Naive B cell (primary cell): ENCODE measurements around the gene IL36B. TPM values are rescaled to one million over a fixed set of nuclear protein-coding genes. Genes with fewer than 3 reads are reported as not detected.

Experiments used
- ATAC-seq, 2 donors: fragments of 150-1000 bp; cut with Tn5 transposase; 2 replicates each; pipeline ENCODE4 v1.10.0; 2021; ENCODE audit warnings: low read depth in 2 of 2, mild to moderate bottlenecking in 2 of 2, moderate library complexity in 2 of 2
- DNase-seq: peaks from one replicate; pipeline ENCODE4 v3.0.0; 2022
- H3K27ac Mint-ChIP-seq, 6 donors: one replicate each; pipeline ENCODE4 v1.8.0; 2020 to 2022; ENCODE audit warnings: mild to moderate bottlenecking in 6 of 6, mixed read lengths in 6 of 6, moderate library complexity in 5 of 6, inconsistent platforms in 2 of 6
- H3K27me3 Mint-ChIP-seq, 3 donors: one replicate each; pipeline ENCODE4 v1.8.0; 2021 to 2022; ENCODE audit warnings: mixed read lengths in 3 of 3, mild to moderate bottlenecking in 1 of 3
- H3K36me3 Mint-ChIP-seq, 2 donors: one replicate each; pipeline ENCODE4 v1.8.0; 2020 to 2022; ENCODE audit warnings: mixed read lengths in 2 of 2, inconsistent platforms in 1 of 2, mild to moderate bottlenecking in 1 of 2
- H3K4me1 Mint-ChIP-seq, 3 donors: one replicate each; pipeline ENCODE4 v1.8.0; 2020 to 2022; ENCODE audit warnings: mixed read lengths in 3 of 3, inconsistent platforms in 1 of 3, mild to moderate bottlenecking in 1 of 3, moderate library complexity in 1 of 3
- H3K4me3 Mint-ChIP-seq, 8 donors: one replicate each; pipeline ENCODE4 v1.8.0; 2020 to 2022; ENCODE audit warnings: mild to moderate bottlenecking in 8 of 8, mixed read lengths in 8 of 8, moderate library complexity in 8 of 8, inconsistent platforms in 2 of 8
- H3K9me3 Mint-ChIP-seq, 7 donors: one replicate each; pipeline ENCODE4 v1.8.0; 2020 to 2022; ENCODE audit warnings: mixed read lengths in 7 of 7, mild to moderate bottlenecking in 5 of 7, inconsistent platforms in 2 of 7, moderate library complexity in 1 of 7
- polyA plus RNA-seq, 6 donors: library from polyadenylated mRNA; unstranded; fragments of 300-500 nt; fragmentation: Illumina TruSeq; gene quantifications; one replicate each; pipeline ENCODE4 v1.2.3, GENCODE V29; 2021; ENCODE audit warnings: low read depth in 6 of 6

The IL36B gene
- polyA plus RNA-seq, 6 donors from 2014 or later = not detected

DNA sequence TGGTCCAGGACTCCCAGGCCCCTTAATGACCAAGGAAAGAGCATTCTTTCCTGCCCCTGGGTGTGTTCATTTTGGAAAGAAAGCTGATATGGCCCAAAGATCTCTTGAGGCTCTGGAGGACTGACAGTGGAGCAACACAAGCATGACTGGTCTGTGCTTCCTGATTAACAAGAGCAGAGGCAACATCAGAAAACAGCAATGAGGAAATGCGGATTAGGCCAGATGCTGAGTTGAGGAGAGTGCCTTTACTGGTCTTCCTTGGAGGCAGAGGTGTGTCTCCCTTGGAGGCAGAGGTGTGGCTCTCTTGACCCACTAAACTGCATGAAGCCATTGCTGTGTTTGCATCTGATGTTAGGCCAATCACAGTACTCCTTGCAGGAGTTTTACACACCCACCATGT is 19.9 kb downstream of the IL36B start:
- no peaks in the 10 kb centered on the region for H3K9me3 Mint-ChIP-seq
- DNase-seq (no peak), ATAC-seq (no peak)
- no peak overlapping the region for H3K27ac Mint-ChIP-seq
- H3K4me1 Mint-ChIP-seq = no peaks in the 10 kb centered on the region
- H3K27me3 Mint-ChIP-seq = peaks cover 40 to 55% (median 42%) of the 10 kb centered on the region in 3 donors
- no peak overlapping the region for H3K4me3 Mint-ChIP-seq
- H3K36me3 Mint-ChIP-seq = no peaks in the 10 kb centered on the region

GRCh38 chr2:113028112-113028511 is 24.6 kb downstream of the IL36B start:
- Mint-ChIP-seq H3K36me3 (no peaks in the 10 kb centered on the region), H3K27me3 (peaks cover 47 to 60% (median 58%) of the 10 kb centered on the region in 3 donors), H3K27ac (no peak overlapping the region), H3K4me3 (no peak overlapping the region), H3K4me1 (peaks cover 6 to 7% (median 7%) of the 10 kb centered on the region in 3 donors), H3K9me3 (no peaks in the 10 kb centered on the region)
- no peak for DNase-seq
- ATAC-seq = no peak

DNA sequence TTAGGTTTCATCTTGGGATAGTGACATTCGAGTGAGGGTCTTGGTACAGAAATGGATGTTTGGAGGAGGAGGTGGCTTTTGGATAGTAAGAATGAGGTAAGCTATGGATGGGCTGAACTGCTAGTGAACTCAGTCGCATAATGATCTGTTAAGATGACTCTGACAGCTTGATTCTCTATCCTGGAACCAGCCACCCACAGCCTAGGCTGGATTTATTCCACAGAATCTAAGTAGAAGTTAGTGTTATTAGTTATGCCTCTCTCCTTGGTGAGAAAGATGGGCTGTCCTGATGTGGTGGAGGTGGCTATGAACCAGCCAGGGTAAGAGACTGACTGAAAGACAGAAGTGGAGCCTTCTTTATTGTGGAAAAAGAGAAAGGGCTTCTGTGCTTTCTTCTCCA is 25.0 kb downstream of the IL36B start:
- peaks cover 48 to 63% (median 59%) of the 10 kb centered on the region in 3 donors for H3K27me3 Mint-ChIP-seq
- no peaks in the 10 kb centered on the region for H3K9me3 Mint-ChIP-seq
- ATAC-seq (no peak), DNase-seq (no peak)
- H3K4me1 Mint-ChIP-seq = peaks cover 6 to 7% (median 7%) of the 10 kb centered on the region in 3 donors
- H3K27ac Mint-ChIP-seq = no peak overlapping the region
- no peaks in the 10 kb centered on the region for H3K36me3 Mint-ChIP-seq
- H3K4me3 Mint-ChIP-seq = no peak overlapping the region

DNA sequence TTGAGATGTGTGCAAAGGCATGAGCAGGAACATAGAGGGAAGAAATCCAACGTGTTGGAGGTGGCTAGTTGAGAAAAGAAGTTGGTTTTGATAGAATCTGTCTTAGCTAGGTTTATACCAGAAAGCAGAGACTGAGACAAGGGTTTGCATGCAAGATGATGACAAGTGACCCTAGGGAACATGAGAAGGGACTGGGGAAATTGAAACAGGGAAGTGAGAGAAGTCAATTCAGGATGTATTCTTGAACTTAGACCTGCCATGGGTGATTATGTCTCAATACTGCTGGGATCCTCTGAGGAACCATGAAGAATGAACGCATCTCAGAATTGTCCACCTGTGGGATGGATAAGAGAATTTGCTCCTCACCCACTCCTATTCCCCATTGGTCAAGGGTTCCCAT is 26.9 kb downstream of the IL36B start:
- H3K4me3 Mint-ChIP-seq = no peak overlapping the region
- H3K9me3 Mint-ChIP-seq = no peaks in the 10 kb centered on the region
- ATAC-seq (peak; percentile 61 to 65), DNase-seq (no peak)
- no peak overlapping the region for H3K27ac Mint-ChIP-seq
- H3K27me3 Mint-ChIP-seq = peaks cover 51 to 75% (median 63%) of the 10 kb centered on the region in 3 donors
- peaks cover 6 to 7% (median 7%) of the 10 kb centered on the region in 3 donors for H3K4me1 Mint-ChIP-seq
- H3K36me3 Mint-ChIP-seq = no peaks in the 10 kb centered on the region

GRCh38 chr2:113024764-113025163 is 27.9 kb downstream of the IL36B start:
- DNase-seq (no peak), ATAC-seq (no peak)
- Mint-ChIP-seq H3K4me1 (peaks cover 6 to 7% (median 7%) of the 10 kb centered on the region in 3 donors), H3K27me3 (peaks cover 44 to 69% (median 61%) of the 10 kb centered on the region in 3 donors), H3K27ac (no peak overlapping the region), H3K36me3 (peaks cover 0 to 3% of the 10 kb centered on the region in 2 donors), H3K4me3 (no peak overlapping the region), H3K9me3 (peaks cover 0 to 3% (median 0%) of the 10 kb centered on the region in 7 donors)

GRCh38 chr2:113021312-113021711 is 31.4 kb downstream of the IL36B start:
- peaks cover 7 to 20% of the 10 kb centered on the region in 2 donors for H3K36me3 Mint-ChIP-seq
- DNase-seq = no peak
- H3K27ac Mint-ChIP-seq = no peak overlapping the region
- H3K4me1 Mint-ChIP-seq = peaks cover 6 to 7% (median 7%) of the 10 kb centered on the region in 3 donors
- peaks cover 57 to 80% (median 58%) of the 10 kb centered on the region in 3 donors for H3K27me3 Mint-ChIP-seq
- ATAC-seq = no peak
- H3K4me3 Mint-ChIP-seq = no peak overlapping the region
- H3K9me3 Mint-ChIP-seq = peaks cover 0 to 24% (median 8%) of the 10 kb centered on the region in 7 donors

GRCh38 chr2:113018509-113018908 is 34.2 kb downstream of the IL36B start:
- ATAC-seq (no peak), DNase-seq (no peak)
- H3K4me3 Mint-ChIP-seq = no peak overlapping the region
- H3K27ac Mint-ChIP-seq = no peak overlapping the region
- H3K4me1 Mint-ChIP-seq = no peaks in the 10 kb centered on the region
- H3K9me3 Mint-ChIP-seq = peaks cover 0 to 24% (median 8%) of the 10 kb centered on the region in 7 donors
- H3K27me3 Mint-ChIP-seq = peaks cover 40 to 67% (median 49%) of the 10 kb centered on the region in 3 donors
- peaks cover 7 to 20% of the 10 kb centered on the region in 2 donors for H3K36me3 Mint-ChIP-seq

GRCh38 chr2:113015655-113016054 is 37.0 kb downstream of the IL36B start:
- H3K4me1 Mint-ChIP-seq = no peaks in the 10 kb centered on the region
- H3K27ac Mint-ChIP-seq = no peak overlapping the region
- H3K27me3 Mint-ChIP-seq = peaks cover 33 to 56% (median 49%) of the 10 kb centered on the region in 3 donors
- DNase-seq = no peak
- ATAC-seq = no peak
- H3K36me3 Mint-ChIP-seq = peaks cover 7 to 20% of the 10 kb centered on the region in 2 donors
- peaks cover 0 to 24% (median 8%) of the 10 kb centered on the region in 7 donors for H3K9me3 Mint-ChIP-seq
- H3K4me3 Mint-ChIP-seq = no peak overlapping the region

- Mint-ChIP-seq H3K4me3 (no peak overlapping the region), H3K4me1 (no peaks in the 10 kb centered on the region), H3K36me3 (peaks cover 7 to 20% of the 10 kb centered on the region in 2 donors), H3K9me3 (peaks cover 0 to 24% (median 8%) of the 10 kb centered on the region in 7 donors), H3K27me3 (peaks cover 33 to 61% (median 49%) of the 10 kb centered on the region in 3 donors), H3K27ac (no peak overlapping the region)
- no peak for DNase-seq
- no peak for ATAC-seq
These were observed 37.6 kb downstream of the IL36B start for GRCh38 chr2:113015042-113015441.

DNA sequence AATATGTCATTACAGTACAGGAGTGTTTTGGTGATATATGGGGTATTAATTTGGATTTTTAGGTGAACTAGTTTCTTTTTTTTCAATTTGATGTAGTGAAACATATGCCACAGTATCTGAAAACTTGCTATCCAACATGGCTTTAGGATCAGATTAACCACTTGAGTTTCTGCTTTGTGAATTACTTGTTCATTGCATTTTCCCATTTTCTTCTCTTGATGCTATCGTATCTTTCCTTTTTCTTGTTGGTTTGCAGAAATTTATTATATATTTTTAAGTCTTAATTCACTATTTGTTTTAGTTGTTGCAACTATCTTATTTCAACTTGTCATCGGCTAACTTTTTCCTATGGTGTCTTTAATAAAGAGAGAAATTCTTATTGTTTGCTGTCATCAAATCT is 38.6 kb downstream of the IL36B start:
- H3K27ac Mint-ChIP-seq = no peak overlapping the region
- no peak for ATAC-seq
- H3K36me3 Mint-ChIP-seq = peaks cover 7 to 11% of the 10 kb centered on the region in 2 donors
- peaks cover 26 to 52% (median 42%) of the 10 kb centered on the region in 3 donors for H3K27me3 Mint-ChIP-seq
- no peak for DNase-seq
- peaks cover 0 to 15% (median 8%) of the 10 kb centered on the region in 7 donors for H3K9me3 Mint-ChIP-seq
- H3K4me3 Mint-ChIP-seq = no peak overlapping the region
- H3K4me1 Mint-ChIP-seq = no peaks in the 10 kb centered on the region

GRCh38 chr2:113013336-113013661 is 39.4 kb downstream of the IL36B start:
- Mint-ChIP-seq H3K36me3 (peaks cover under 1 to 3% of the 10 kb centered on the region in 2 donors), H3K27ac (no peak overlapping the region), H3K4me3 (no peak overlapping the region), H3K27me3 (peaks cover 22 to 45% (median 38%) of the 10 kb centered on the region in 3 donors), H3K9me3 (peaks cover 0 to 8% (median under 1%) of the 10 kb centered on the region in 7 donors), H3K4me1 (no peaks in the 10 kb centered on the region)
- ATAC-seq (no peak), DNase-seq (no peak)

GRCh38 chr2:113012436-113013335 is 40.0 kb downstream of the IL36B start:
- peaks cover 0 to 2% (median 0%) of the 10 kb centered on the region in 7 donors for H3K9me3 Mint-ChIP-seq
- H3K4me3 Mint-ChIP-seq = no peak overlapping the region
- H3K27ac Mint-ChIP-seq = no peak overlapping the region
- no peaks in the 10 kb centered on the region for H3K4me1 Mint-ChIP-seq
- no peaks in the 10 kb centered on the region for H3K36me3 Mint-ChIP-seq
- peaks cover 19 to 39% (median 32%) of the 10 kb centered on the region in 3 donors for H3K27me3 Mint-ChIP-seq
- no peak for DNase-seq
- no peak for ATAC-seq

- H3K36me3 Mint-ChIP-seq = no peaks in the 10 kb centered on the region
- H3K4me1 Mint-ChIP-seq = no peaks in the 10 kb centered on the region
- peaks cover 0 to 2% (median 0%) of the 10 kb centered on the region in 7 donors for H3K9me3 Mint-ChIP-seq
- no peak overlapping the region for H3K4me3 Mint-ChIP-seq
- peaks cover 10 to 26% (median 23%) of the 10 kb centered on the region in 3 donors for H3K27me3 Mint-ChIP-seq
- H3K27ac Mint-ChIP-seq = no peak overlapping the region
- DNase-seq = no peak
- ATAC-seq = no peak
These were observed 41.6 kb downstream of the IL36B start for GRCh38 chr2:113011108-113011507.

DNA sequence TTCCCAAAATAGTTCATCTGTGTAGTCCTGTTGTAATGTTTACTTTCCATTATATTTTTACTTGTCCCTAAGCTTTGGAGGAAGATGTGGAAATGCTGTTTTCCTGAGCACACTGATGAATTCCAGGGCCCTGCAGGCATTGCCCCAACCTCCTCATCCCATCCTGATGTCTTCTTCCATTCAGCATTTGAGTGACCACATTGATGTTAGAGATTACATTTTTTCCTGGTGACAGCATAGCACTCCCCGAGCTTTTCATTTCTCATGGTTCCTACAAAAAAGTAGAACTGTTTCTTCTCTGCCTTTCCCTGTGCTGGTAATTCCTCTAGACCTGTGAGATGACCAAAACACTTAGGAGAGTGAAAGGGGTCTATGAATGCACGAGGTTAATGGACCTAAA is 42.6 kb downstream of the IL36B start:
- H3K27me3 Mint-ChIP-seq = peaks cover 16 to 32% (median 29%) of the 10 kb centered on the region in 3 donors
- no peak overlapping the region for H3K4me3 Mint-ChIP-seq
- peak overlapping the region in 1 of 6 donors; percentile 64 for H3K27ac Mint-ChIP-seq
- no peaks in the 10 kb centered on the region for H3K4me1 Mint-ChIP-seq
- H3K9me3 Mint-ChIP-seq = peaks cover 0 to 2% (median 0%) of the 10 kb centered on the region in 7 donors
- no peaks in the 10 kb centered on the region for H3K36me3 Mint-ChIP-seq
- no peak for DNase-seq
- ATAC-seq = no peak
